Measurements from ENCODE around the gene TPO. TPM values are rescaled to one million over a fixed set of nuclear protein-coding genes. Genes with fewer than 3 reads are reported as not detected.

TPO gene
- total RNA-seq, 1 experiment from 2014 or later = not detected

- DNase-seq = no peak
- H3K4me2 ChIP-seq (ENCODE audit: insufficient read depth, insufficient read length, low read length) = no peak overlapping the region
- no peak for TF ChIP-seq CTCF (conservative IDR thresholded peaks at IDR 0.05)
These were observed 83.1 kb downstream of the TPO start for GRCh38 chr2:1496359-1496821.

More at GRCh38 chr2:1496359-1496821, 83.1 kb downstream of the TPO start:
- H3K9me3 Mint-ChIP-seq = no peaks in the 10 kb centered on the region
- Histone ChIP-seq H4K20me1 (ENCODE audit: control insufficient read depth, insufficient read depth, insufficient read length) (no peaks in the 10 kb centered on the region), H3K27ac (ENCODE audit: insufficient read length, low read depth, low read length) (no peak overlapping the region), H3K56ac (ENCODE audit: insufficient read length, low read depth, low read length) (no peak overlapping the region), H3K9me3 (ENCODE audit: control insufficient read depth, low read depth, low read length) (no peaks in the 10 kb centered on the region), H4K8ac (replicated peaks; ENCODE audit: insufficient read length, low read depth, low read length) (no peak overlapping the region), H3K4me1 (ENCODE audit: insufficient read depth, low read length) (no peaks in the 10 kb centered on the region), H3K9ac (ENCODE audit: extremely low read depth, insufficient read length, low read length) (no peak overlapping the region), H4K91ac (ENCODE audit: insufficient read length, low read depth, low read length) (no peak overlapping the region), H3K79me2 (ENCODE audit: insufficient read depth, low read length) (no peaks in the 10 kb centered on the region), H4K5ac (ENCODE audit: insufficient read length, low read depth, low read length) (no peak overlapping the region), H3K23ac (ENCODE audit: insufficient read length, low read depth, low read length) (no peak overlapping the region), H2BK120ac (ENCODE audit: low read depth, low read length, poor library complexity, severe bottlenecking) (no peak overlapping the region), H3K18ac (ENCODE audit: insufficient read length, low read depth, low read length) (no peak overlapping the region), H3K4ac (ENCODE audit: low read depth, low read length) (no peak overlapping the region), H2AFZ (ENCODE audit: low read length) (no peak overlapping the region), H3K14ac (ENCODE audit: insufficient read depth, low read length) (no peak overlapping the region), H3K23me2 (ENCODE audit: insufficient read length, low read depth, low read length, poor library complexity, severe bottlenecking) (no peaks in the 10 kb centered on the region), H3K27me3 (ENCODE audit: insufficient read depth, low read length) (no peaks in the 10 kb centered on the region), H2BK20ac (ENCODE audit: low read depth, low read length, poor library complexity, severe bottlenecking) (no peak overlapping the region), H2BK15ac (ENCODE audit: low read depth, low read length) (no peak overlapping the region), H3K79me1 (ENCODE audit: insufficient read depth, low read depth, low read length, poor library complexity, severe bottlenecking) (no peaks in the 10 kb centered on the region), H3T11ph (ENCODE audit: low read length) (no peak overlapping the region), H2AK5ac (ENCODE audit: insufficient read length, low read length) (no peak overlapping the region), H2BK12ac (ENCODE audit: insufficient read length, low read depth, low read length) (no peak overlapping the region), H2BK5ac (ENCODE audit: insufficient read length, low read length) (no peak overlapping the region)
- no CpG with 5 or more reads among the region's 19 CpGs for WGBS (ENCODE audit: extremely low coverage, insufficient read length, low lambda C conversion rate)
- H3K27ac Mint-ChIP-seq = no peak overlapping the region; a peak in 1 of 7 replicates
- H3K36me3 Mint-ChIP-seq (ENCODE audit: insufficient read depth in 1 of 3, low read depth in 3 of 3) = no peaks in the 10 kb centered on the region
- no peaks in the 10 kb centered on the region for H3K4me1 Mint-ChIP-seq
- no peak overlapping the region for H3K4me3 Mint-ChIP-seq
- no peaks in the 10 kb centered on the region for H3K27me3 Mint-ChIP-seq (ENCODE audit: low read depth)

Data from H9 (cell line).